22Rv1 (cell line): ENCODE measurements around the gene PFN3.

Source experiments
- H3K27ac ChIP-seq: fragments of 450-650 bp; 2 replicates; pipeline ENCODE4 v1.5.1; 2017
- CTCF ChIP-seq: fragments of 450-650 bp; IDR thresholded peaks from 2 replicates; pipeline ENCODE4 v1.5.1; 2017; ENCODE audit warnings: mild to moderate bottlenecking
- ZFX ChIP-seq: fragments of 450-650 bp; IDR thresholded peaks from 2 replicates; pipeline ENCODE4 v1.6.1; 2017; ENCODE audit warnings: antibody characterized with exemption, borderline replicate concordance

PFN3 gene

DNA sequence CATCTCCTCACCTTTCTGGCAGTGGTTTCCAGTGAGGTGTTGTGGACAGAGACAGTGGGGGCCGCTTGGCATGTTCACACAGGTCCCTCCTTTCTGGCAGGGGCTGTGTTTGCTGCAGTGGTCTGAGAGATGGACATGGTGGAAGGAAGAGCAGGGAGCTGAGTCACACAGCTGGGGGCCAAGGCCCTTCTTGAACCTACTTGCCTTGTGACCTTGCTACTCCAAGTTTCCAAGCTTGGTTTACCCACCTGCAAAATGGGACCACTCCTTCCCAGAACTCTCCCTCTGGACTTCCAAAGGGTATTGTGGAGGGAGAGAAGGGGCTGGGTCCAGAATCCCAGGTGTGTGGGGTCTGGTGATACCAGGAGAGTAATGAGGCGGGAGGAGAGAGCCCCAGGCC lies 4.9 kb upstream of the PFN3 start:
- H3K27ac ChIP-seq: no peak overlapping the region
- no peak for TF ChIP-seq ZFX

DNA sequence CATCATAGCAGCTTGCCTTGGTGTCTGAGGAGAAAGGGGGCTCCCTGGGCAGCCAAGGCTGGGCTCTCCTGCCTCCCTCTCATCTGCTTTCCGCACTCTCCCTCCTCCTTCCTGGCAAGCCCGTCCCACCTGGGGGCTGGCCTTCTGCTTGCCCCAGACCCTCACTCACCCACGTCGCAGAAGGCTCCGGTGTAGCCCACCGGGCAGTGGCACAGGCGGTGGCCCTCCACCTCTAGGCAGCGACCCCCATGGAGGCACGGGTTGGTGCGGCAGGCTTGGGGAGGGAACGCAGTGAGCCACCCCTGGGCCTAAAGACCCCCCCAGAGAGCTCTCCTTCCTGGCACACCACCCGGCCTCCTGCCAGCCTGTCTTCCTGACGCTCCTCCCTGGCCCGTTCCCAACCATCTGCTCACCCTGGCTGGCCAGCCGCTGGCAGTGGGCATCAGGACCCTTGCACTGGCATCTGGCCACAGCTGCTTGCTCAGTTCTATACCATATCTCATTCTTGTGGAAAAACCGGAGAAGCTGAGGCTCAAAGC lies 4.2 kb upstream of the PFN3 start:
- peak overlapping the region; percentile 96 for H3K27ac ChIP-seq
- TF ChIP-seq CTCF: no peak
- no peak for TF ChIP-seq ZFX

DNA sequence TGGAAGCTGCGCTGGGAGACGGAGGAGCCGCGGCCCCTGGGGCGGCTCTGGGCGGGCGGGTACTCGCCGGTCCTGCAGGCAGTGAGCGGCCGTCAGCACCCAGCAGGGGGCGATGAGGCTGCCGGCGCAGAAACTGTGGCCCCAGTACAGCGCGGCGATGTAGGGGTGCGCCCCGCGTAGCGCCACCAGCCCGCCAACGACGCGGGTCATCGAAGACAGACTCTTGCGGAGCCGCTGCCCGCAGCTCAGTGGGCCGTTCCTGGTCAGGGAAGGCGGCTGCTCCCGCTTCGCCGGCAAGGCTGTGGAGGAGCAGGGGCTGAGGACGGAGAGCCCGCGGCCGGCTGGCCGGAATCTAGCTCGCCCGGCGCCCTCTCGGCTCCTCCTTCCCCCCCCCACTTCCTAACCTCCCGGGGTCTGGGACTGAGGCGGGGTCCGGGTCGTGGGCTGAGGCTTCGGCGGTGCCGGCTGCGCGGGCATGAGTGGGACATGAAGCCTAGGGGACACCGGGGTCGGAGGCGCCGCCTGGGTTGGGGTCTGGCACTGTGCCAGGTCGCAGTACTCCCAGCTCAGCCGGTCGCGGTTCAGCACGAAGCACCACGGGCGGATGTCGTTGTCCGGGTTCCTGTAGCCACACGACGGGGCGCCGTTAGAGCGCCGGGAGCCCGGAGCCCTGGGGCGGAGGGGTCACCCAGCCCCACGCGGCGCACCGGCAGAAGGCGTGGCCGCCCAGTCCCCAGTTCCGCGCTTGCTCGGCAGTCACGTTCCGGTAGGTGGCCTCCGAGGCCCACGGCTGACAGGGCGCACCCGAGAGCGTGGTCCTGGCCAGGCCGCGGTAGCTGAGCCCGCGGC lies 3.6 kb upstream of the PFN3 start:
- peak overlapping the region; percentile 96 for H3K27ac ChIP-seq
- peak; percentile 65 for TF ChIP-seq CTCF
- TF ChIP-seq ZFX: no peak

DNA sequence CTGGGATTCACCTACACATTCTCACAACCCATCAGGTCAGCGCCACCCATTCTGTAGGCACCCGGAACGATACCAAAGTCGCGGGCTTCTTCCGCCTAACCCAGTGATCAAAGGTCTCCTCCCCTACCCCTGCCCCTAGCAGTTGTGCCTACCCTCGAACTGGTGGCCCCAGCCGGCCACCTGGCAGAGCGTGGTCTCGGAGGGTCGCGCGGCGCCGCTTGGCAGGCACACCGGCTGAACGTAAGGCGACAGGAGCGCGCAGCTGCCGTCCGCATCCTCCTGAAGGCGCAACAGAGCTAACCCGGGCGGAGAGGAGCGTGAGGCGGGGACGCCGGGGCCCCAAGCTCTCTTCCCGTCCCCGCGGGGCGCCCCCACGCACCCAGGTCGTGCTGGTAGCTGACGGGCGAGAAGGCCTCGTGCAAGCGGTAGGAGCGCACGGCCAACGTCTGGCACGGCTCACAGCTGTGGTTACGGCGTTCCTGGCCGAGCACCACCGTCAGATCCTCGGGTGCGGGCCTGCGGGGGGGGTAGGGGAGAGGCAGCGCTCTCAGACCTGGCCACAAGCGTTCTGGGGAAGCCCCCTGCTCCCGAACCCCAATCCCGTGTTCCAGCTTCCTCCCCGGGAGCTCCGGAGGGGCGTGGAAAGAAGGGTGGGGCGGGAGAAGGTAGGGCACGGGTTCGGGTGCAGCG lies 2.8 kb upstream of the PFN3 start:
- TF ChIP-seq CTCF (no peak), ZFX (no peak)
- peak overlapping the region; percentile 96 for H3K27ac ChIP-seq

- no peak for TF ChIP-seq ZFX
- TF ChIP-seq CTCF: peak; percentile 72
- H3K27ac ChIP-seq: peak overlapping the region; percentile 96
Observed at GRCh38 chr5:177402271-177403043, 2.0 kb upstream of the PFN3 start.

GRCh38 chr5:177397875-177398390 lies 2.5 kb downstream of the PFN3 start:
- no peak for TF ChIP-seq CTCF
- TF ChIP-seq ZFX: no peak
- no peak overlapping the region for H3K27ac ChIP-seq

- TF ChIP-seq ZFX (no peak), CTCF (no peak)
- H3K27ac ChIP-seq: no peak overlapping the region
Observed at GRCh38 chr5:177396807-177397206, 3.7 kb downstream of the PFN3 start.
